GF-D8 (cell line): ENCODE measurements around the gene MERTK.
"Not testable (repeated sequence)": the region's sequence is repeated elsewhere in the genome, so short reads cannot be mapped to it uniquely, and the experiment has no call there.

ENCODE experiments used
- DNase-seq: peaks from one replicate; lab custom pipeline; 2025; lab: John Stamatoyannopoulos, UW

The MERTK gene

GRCh38 chr2:111946294-111947114, 48.1 kb downstream of the MERTK start:
- no peak for DNase-seq

DNA sequence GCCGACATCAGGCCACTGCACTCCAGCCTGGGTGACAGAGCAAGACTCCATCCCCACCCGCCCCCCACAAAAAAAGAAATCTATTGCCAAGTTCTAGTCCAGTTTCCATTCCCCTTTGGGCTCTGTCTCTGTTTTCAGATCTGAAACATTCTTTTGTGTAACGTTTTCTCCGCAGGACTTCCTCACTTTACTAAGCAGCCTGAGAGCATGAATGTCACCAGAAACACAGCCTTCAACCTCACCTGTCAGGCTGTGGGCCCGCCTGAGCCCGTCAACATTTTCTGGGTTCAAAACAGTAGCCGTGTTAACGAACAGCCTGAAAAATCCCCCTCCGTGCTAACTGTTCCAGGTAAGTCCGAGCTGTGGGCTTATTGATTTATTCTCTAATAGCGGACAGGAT, 48.8 kb downstream of the MERTK start:
- DNase-seq, result no peak

GRCh38 chr2:111948832-111949231, 50.4 kb downstream of the MERTK start:
- DNase-seq, result no peak

- DNase-seq, result no peak
These were observed 51.8 kb downstream of the MERTK start for GRCh38 chr2:111950236-111950635.

GRCh38 chr2:111951486-111951885, 53.1 kb downstream of the MERTK start:
- no peak for DNase-seq

- no peak for DNase-seq
These were observed 54.6 kb downstream of the MERTK start for GRCh38 chr2:111952871-111953452.

DNA sequence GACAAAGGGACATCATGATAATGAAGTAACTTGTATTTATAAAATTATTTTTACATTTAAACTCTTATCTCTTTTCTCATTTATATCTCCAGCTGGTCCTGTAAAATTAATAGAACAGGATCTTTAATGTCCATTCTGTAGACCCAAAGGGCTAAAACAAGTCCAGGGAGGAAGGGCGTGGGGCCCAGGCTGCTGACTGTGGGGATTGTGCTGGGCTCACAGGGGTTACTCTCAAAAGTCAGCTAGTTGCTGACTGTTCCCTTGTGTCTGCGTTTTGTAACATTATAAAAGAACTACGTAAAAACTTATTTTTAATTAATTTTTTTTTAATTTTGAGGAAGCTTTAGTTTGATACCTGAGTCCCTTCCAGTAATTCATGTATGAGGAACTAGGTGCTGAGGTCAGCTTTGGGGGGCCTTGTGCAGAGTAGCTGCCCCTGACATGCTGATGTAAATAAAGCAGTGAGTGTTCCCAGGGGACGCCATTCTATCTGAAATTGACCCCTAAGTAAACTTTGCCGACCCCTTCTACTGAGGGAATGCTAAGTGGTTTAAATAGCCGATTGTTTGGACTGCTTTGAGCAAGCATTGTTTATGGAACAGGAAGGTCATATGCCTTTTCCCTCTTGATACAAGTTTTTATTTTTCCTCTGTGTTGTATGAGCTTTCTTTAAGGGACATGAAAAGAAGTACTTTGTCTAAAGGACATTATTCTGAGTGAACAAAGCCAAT, 56.4 kb downstream of the MERTK start:
- DNase-seq, result no peak

DNA sequence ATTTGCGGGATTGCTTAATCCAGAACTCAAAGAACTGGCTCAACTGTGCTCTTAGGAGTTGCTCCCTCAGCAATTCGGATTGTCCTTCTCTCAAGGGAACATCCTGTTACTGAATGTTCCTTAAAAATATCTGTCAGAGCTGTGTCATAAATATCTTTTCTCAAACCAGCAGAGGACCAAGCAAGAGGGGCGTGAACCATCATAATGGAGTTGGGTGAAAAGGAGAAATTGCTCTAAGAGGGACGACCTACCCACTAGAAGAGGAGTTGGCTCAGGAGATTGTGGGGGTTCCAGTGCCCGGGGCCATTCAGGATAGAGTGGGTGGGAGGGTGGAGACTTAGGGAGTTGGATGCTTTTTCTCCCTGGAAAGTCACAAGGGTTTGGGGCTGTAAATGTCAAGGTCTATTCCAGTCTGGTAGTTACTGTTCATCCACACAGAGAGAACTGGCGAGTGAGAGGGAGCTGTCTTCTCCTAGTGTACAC, 59.5 kb downstream of the MERTK start:
- no peak for DNase-seq

DNA sequence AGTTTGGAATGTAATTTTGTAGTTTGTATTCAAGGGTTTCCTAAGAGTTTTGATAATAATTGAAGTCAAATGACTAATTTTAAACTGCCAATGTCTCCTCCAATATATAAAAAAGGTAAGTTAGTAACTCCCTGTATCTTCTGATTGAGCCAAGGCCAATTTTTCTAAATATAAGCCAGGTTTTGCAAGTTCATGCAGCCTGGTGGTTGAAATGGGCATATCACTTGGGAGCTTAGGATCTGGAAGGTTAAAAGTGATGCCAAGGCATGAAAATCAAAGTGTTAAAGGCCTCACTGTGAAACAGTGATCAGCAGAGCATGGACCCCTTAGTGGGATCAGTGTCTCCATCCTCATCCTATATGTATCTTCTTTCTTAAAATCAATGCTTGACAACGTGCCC, 60.5 kb downstream of the MERTK start:
- DNase-seq, result no peak

- no peak for DNase-seq
These were observed 63.3 kb downstream of the MERTK start for GRCh38 chr2:111961663-111962062.

DNA sequence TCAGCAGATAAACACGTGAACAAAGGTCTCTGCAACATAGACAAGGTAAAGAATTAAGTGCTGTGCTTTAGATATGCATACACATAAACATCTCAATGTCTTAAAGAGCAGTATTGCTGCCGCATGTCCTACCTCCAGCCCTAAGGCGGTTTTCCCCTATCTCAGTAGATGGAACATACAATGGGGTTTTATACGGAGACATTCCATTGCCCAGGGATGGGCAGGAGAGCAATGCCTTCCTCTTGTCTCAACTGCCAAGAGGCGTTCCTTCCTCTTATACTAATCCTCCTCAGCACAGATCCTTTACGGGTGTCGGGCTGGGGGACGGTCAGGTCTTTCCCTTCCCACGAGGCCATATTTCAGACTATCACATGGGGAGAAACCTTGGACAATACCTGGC, 64.7 kb downstream of the MERTK start:
- DNase-seq, result not testable (repeated sequence)

GRCh38 chr2:111963508-111963907, 65.1 kb downstream of the MERTK start:
- DNase-seq, result not testable (repeated sequence)

GRCh38 chr2:111965062-111965461, 66.7 kb downstream of the MERTK start:
- no peak for DNase-seq

DNA sequence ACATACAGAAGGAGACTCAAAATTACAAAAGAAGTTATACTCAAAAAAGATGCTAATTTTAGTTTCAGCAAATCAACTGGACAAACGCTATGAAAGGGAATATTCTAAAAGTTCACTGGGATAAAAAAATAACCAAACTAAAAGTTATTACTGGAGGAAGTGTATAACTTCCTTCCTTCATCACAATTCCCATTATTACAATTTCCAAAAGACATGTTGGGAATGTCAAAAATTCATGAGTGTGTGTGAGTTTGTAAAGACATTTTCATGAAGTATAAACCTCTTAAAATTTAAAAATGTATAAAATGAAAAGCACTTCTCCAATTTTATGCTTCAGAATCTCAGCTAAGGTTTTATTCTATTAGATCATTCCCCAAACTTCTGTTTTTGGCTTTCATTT, 67.8 kb downstream of the MERTK start:
- no peak for DNase-seq

GRCh38 chr2:111967018-111967417, 68.6 kb downstream of the MERTK start:
- DNase-seq, result no peak

- no peak for DNase-seq
These were observed 72.0 kb downstream of the MERTK start for GRCh38 chr2:111970453-111970852.

DNA sequence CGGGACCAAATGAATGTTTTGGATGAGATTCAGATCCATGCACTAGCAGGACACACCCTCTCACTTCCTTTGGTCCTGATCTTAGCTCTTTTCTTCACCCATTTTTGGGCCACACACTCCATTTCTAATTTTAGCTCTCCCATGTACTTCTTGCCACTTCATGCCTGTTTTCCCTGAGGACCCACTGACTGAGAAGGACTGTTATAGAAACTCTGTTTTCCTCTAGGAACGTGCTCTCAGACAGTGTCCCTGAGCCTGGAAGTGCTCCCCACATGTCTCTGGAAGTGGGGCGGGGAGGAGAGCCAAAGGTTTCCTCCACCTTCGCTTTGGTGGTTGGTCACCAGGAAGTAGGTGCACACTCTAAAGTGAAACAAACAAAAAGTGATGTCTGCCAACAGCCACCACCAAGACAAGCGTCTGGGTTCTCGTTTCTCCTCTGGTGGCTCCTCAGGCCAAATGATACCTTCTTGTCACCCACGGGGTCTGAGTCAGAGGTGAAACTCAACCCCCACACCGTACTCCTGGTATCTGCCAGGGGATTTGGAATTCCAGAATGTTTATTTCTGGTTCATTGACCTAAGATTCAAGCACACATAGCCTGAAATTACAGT, 74.7 kb downstream of the MERTK start:
- DNase-seq, result no peak

GRCh38 chr2:111973701-111974100, 75.3 kb downstream of the MERTK start:
- no peak for DNase-seq

DNA sequence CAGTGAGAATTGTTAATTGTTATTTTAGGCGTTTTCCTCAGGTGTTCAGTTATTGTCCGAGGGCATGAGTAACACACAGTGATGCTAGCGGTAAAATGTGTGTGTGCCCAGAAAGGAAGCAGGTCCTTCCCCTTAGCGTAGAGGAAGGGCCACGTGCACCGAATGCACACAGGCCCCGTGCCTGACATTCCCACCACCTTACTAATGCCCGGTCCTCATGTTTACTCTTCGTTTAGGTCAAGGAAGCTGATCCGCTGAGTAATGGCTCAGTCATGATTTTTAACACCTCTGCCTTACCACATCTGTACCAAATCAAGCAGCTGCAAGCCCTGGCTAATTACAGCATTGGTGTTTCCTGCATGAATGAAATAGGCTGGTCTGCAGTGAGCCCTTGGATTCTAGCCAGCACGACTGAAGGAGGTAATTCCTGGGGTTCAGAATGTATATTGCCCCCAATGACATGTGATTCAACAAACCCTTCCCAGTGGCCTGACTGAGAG, 76.7 kb downstream of the MERTK start:
- DNase-seq, result no peak

- no peak for DNase-seq
These were observed 77.4 kb downstream of the MERTK start for GRCh38 chr2:111975819-111976218.

- no peak for DNase-seq
These were observed 78.8 kb downstream of the MERTK start for GRCh38 chr2:111977240-111977639.

DNA sequence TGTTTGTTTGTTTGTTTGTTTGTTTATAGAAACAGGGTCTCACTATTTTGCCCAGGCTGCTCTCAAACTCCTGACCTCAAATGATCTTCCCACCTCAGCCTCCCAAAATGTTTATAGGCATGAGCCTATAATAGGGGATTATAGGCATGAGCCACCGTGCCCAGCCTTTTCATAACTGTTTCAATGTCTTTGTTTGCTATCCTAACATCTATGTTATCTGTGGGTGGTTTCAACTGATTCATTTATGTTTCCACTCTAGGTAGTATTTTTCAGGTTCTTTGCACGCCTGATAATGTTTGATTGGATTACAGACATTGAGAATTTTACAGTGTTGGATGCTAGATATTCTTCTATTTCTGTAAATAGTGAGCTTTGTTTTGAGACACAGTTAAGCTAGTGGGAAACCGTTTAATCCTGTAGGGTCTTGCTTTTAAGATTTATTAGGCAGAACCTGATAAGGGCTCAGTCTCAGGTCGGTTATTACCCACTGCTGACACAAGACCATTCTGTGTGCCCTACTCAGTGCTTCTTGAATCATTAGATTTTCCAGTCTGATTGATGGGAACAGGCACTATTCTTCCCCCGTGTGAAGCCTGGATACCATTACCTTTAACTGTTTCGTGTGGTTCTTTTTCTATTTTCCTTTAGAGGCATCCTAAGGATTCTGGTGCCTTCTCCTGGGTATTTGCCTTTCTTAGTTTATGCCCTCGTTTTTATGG, 80.2 kb downstream of the MERTK start:
- no peak for DNase-seq
